NOMO-1 treated with DMSO at 0.1 percent for 48 hours (cell line): ENCODE measurements around the gene ZBTB9.
"Not testable (repeated sequence)": the region's sequence is repeated elsewhere in the genome, so short reads cannot be mapped to it uniquely, and the experiment has no call there.

Source experiments
- DNase-seq: peaks from one replicate; lab custom pipeline; 2025; ENCODE audit not compliant: unreplicated experiment; lab: John Stamatoyannopoulos, UW

Gene ZBTB9

GRCh38 chr6:33458676-33459075, 4.3 kb downstream of the ZBTB9 start:
- no peak for DNase-seq

- DNase-seq = no peak
These were observed 4.8 kb downstream of the ZBTB9 start for GRCh38 chr6:33459226-33459625.

DNA sequence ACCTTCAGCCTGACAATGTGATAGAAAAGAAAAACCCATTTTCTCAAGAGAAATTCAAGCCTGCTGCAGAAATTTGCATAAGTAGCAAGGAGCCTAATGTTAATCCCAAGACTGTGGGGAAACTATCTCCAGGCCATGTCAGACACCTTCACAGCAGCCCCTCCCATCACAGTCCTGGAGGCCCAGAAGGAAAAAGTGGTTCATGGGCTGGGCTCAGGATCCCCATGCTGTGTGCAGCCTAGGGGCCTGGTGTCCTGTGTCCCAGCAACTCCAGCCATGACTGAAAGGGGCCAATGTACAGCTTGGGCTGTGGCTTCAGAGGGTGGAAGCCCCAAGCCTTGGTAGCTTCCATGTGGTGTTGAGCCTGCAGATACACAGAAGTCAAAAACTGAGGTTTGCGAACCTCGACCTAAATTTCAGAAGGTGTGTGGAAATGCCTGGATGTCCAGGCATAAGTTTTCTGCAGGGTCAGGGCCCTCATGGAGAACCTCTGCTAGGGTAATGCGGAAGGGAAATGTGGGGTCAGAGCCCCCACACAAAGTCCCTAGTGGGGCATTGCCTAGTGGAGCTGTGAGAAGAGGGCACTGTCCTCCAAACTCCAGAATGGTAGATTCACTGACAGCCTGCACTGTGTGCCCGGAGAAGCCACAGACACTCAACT, 11.8 kb downstream of the ZBTB9 start:
- no peak for DNase-seq

DNA sequence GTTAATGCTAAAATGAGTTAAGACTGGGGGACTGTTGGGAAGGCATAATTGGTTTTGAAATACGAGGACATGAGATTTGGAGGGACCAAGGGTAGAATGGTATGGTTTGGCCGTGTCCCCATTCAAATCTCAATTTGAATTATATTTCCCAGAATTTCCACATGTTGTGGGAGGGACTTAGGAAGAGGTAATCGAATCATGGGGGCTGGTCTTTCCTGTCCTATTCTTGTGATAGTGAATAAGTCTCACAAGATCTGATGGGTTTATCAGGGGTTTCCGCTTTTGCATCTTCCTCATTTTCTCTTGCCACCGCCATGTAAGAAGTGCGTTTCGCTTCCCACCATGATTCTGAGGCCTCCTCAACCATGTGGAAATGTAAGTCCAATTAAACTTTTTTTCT, 12.7 kb downstream of the ZBTB9 start:
- no peak for DNase-seq

DNA sequence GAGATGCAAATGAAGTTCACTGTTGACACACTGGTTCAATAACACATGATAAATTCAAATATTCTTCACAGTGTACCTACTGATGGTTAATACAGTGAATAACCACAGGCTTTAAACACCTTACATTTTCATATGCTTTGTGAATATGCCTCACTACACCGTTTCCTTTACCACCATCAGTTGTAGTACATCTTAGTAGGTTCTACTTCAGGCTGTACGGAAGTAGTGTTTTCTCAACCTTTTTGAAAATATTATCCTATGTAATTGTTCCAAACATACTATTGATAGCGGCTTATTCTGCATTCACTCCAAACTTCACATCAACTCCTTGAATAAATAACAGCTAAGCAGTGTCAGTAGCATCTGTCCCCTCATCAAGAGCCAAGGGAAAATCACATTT, 15.3 kb downstream of the ZBTB9 start:
- no peak for DNase-seq

DNA sequence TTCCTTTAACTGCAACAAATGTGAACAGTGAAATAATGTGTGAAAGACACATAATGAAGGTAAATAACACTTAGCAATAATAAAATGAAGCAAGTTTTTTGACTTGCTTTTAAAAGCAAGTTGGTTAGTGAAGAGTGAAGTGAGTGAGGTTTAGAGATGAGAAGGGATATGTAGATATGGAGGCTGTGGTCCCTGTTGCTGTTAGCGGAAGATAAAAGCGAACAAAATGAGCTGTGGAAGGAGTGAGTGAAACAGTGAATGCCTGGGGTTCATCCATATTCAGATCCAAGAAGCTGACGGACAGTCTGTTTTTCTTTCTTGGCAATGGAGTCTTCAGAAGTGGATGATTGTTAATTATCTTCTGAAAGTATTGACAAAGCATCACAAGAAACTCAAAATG, 23.5 kb downstream of the ZBTB9 start:
- no peak for DNase-seq

DNA sequence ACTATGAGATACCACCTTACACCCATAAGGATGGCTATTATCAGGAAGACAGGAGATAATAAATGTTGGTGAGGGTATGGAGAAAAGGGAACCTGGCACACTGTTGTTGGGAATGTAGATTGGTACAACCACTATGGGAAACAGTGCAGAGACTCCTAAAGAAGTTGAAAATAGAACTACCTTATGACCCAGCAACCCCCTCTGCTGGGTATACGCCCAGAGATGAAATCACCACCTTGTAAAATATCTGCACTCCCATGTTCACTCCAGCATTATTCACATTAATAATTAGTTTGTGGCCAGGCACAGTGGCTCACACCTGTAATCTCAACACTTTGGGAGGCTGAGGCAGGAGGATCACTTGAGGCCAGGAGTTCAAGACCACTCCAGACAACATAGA, 26.8 kb downstream of the ZBTB9 start:
- no peak for DNase-seq

DNA sequence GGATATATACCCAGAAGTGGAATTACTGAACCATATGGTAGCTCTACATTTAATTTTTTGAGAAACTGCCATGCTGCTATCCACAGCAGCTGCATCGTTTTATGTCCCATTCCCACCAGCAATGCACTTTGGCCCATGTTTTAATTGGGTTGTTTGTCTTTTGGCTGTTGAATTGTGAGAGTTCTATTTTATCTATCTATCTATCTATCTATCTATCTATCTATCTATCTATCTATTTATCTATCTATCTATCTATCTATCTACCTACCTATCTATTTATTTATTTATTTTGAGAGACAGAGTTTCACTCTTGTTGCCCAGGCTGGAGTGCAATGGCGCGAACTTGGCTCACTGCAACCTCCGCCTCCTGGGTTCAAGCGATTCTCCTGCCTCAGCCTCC, 28.2 kb downstream of the ZBTB9 start:
- DNase-seq = not testable (repeated sequence)

GRCh38 chr6:33483678-33484077, 29.3 kb downstream of the ZBTB9 start:
- DNase-seq = no peak

- DNase-seq = not testable (repeated sequence)
These were observed 30.4 kb downstream of the ZBTB9 start for GRCh38 chr6:33484673-33485262.

- DNase-seq = not testable (repeated sequence)
These were observed 31.3 kb downstream of the ZBTB9 start for GRCh38 chr6:33485680-33486079.

- DNase-seq = no peak
These were observed 34.0 kb downstream of the ZBTB9 start for GRCh38 chr6:33488339-33488738.

DNA sequence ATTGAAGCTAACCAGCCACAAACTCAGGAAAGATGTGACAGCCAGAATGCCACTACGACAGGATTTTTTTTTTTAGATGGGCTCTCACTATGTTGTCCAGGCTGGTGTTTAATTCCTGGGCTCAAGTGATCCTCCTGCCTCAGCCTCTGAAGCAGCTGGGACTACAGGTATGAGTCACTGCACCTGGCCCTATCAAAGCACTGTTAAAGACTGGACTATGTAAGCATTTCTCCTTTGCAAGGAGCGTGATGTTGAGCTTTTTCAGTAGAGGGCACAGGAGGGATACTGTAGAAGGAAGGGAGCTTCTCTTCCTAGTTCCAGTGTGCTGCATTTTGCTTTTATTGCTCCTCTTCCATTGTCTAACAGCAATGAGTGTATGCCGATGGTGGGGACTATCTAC, 35.8 kb downstream of the ZBTB9 start:
- DNase-seq = no peak

GRCh38 chr6:33490621-33491020, 36.2 kb downstream of the ZBTB9 start:
- no peak for DNase-seq

DNA sequence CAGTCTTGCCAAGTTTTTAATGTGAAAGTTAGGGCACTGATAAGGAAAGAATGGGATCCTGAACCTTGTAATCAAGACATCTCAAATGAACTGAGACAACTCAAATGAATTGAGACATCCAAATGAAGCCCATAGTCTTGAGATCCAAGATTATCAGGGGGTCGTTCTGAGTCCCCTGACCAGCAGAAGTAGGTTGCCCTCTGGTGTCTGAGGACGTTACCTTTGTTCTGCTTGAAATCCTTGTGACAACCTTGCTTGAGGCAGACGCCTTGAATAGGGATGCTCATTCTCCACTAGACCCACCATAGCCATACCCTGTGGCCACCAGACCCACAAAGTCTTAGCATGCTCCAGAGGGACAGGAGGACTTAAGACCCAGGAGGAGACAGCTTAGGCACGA, 37.7 kb downstream of the ZBTB9 start:
- DNase-seq = no peak

GRCh38 chr6:33497157-33497556, 42.8 kb downstream of the ZBTB9 start:
- no peak for DNase-seq

DNA sequence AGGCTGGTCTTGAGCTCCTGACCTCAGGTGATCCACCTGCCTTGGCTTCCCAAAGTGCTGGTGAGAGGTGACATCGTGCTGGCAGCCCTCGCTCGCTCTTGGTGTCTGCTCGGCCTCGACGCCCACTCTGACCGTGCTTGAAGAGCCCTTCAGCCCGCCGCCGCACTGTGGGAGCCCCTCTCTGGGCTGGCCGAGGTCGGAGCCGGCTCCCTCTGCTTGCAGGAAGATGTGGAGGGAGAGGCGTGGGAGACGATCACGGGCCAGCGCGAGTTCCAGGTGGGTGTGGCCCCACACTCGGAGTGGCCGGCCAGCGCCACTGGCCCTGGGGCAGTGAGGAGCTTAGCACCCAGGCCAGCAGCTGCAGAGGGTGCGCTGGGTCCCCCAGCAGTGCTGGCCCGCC, 48.1 kb downstream of the ZBTB9 start:
- no peak for DNase-seq

DNA sequence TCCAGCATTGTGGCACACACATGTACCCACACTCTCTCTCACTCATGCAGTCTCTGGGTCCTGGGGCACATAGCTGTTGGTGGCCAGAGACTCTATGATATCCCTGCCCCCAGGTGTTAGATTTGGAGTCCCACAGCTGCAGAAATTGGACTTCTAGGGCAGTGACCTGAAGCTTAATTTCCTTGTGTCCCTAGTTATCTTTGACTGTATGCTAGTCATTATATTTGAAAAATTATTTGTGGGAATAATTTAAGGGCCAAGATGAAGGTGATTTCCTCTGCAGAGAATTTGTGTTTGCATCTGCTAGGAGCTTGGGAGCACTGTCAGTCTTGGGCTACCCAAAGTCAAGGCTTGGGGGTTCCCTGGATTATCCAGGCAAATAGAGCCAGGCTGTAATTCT, 50.1 kb downstream of the ZBTB9 start:
- DNase-seq = no peak

DNA sequence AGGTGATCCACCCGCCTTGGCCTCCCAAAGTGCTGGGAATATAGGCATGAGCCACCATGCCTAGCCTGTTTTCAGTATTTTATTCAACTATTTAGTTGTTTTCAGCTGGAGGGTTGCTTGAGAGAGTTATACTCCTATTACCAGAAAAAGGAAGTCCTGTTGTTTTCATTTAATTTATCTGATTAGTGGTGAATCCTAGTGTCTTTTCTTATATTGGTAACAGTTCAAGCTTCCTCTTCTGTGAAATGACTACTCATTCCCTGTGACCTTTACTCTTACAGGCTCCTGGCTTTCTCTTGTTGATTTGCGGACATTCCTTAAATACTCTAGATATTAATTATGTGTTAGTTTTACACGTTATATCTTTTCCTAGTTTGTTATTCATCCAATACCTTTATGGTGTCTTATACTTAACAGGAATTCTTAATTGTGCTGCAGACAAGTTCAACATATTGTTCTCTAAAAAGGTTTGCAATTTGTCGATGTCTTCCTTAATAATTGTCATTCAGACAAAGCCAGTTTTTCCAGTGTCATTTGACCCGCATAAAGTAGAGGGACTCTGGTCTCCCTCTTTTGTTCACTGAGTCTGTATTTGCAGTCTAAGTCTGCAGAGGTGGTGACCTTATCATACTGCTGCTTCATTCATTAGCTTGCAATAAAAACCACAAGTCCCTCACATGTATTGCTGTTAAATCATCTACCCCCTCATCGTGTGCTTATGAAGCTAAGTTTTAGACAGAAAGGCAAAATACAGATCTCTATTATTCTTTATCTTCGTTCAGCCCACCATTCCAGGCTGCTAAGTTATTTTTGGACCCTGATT, 51.4 kb downstream of the ZBTB9 start:
- peak; percentile 39 for DNase-seq
